ENCODE results near the gene ZNF132. TPM values are rescaled to one million over a fixed set of nuclear protein-coding genes. Genes with fewer than 3 reads are reported as not detected.
A peak's percentile ranks its signal among the peaks of the same experiment; 100 is the strongest.

Gene ZNF132
- total and polyA plus RNA-seq, 9 of the 15 experiments (the other 6 are each of a cell fraction or from before 2014, with no cell fraction given) = 0.03 to 0.42 (median 0.10) TPM; not detected in 5

- peak overlapping the region; percentile 93 for H3K27ac ChIP-seq (ENCODE audit: extremely low read depth, low read depth, low read length)
- H4K20me1 ChIP-seq (replicated peaks; ENCODE audit: control insufficient read depth, insufficient read depth, low read length) = peaks cover 10% of the 10 kb centered on the region
- ChIA-PET POLR2A (interaction anchor here (0.7 to 1.5 kb wide), 3 partner anchors 20 to 50 kb away, joined by 3 read pairs; partner anchors contain the start of gene ZNF497), CTCF (ENCODE audit: low intra/inter-chr PET ratio) (no interaction called here)
- no peaks in the 10 kb centered on the region for H3K9me3 ChIP-seq (replicated peaks; ENCODE audit: control insufficient read depth, insufficient read depth, low read depth, low read length)
- in situ Hi-C loops (cut with MboI) = no loop called here
- H3K9me1 ChIP-seq (ENCODE audit: control insufficient read depth, insufficient read depth, low read length) = no peaks in the 10 kb centered on the region
- H3K4me2 ChIP-seq (ENCODE audit: insufficient read depth, low read length) = peak overlapping the region; percentile 100
- BruUV-seq (replicated peaks) = no TSS peak
- no peak for ATAC-seq
- no peak for DNase-seq (ENCODE audit: extremely low read depth in 1 of 4, low spot score in 3 of 4)
- peak overlapping the region; percentile 76 for H2AFZ ChIP-seq (ENCODE audit: low read depth, low read length)
- peak overlapping the region; percentile 92 for H3K4me3 ChIP-seq
- H3K4me1 ChIP-seq (replicated peaks in 1 of 2; ENCODE audit: control insufficient read depth in 2 of 2, insufficient read depth in 2 of 2, low read length in 2 of 2) = peaks cover 29 to 44% of the 10 kb centered on the region in 2 experiments
- peak overlapping the region; percentile 98 to 99 for H3K9ac ChIP-seq (ENCODE audit: insufficient read depth in 1 of 2, low read depth in 2 of 2, low read length in 2 of 2)
- WGBS (ENCODE audit: insufficient coverage, low coverage, missing lambda C conversion rate) = 81% methylated on average over 8 of the region's 9 CpGs
- peaks cover 27% of the 10 kb centered on the region for H3K36me3 ChIP-seq (ENCODE audit: control insufficient read depth, insufficient read depth, low read length)
- H3K79me2 ChIP-seq (ENCODE audit: control insufficient read depth, insufficient read depth, low read length) = peaks cover 61% of the 10 kb centered on the region
- no peaks in the 10 kb centered on the region for H3K27me3 ChIP-seq (ENCODE audit: control insufficient read depth in 2 of 2, insufficient read depth in 2 of 2, low read length in 2 of 2)
- intact Hi-C loops (cut with micrococcal nuclease) = loop anchor here (5.0 kb wide), 1 partner anchor 203 kb away; the partner anchor contains the start of gene ZNF274
- 0 out of 6 replicates have a peak, but pooled peaks of 1 of the 3 experiments have one; percentile 0 for TF ChIP-seq CTCF (IDR thresholded peaks at IDR 0.05 in 2 of 3, conservative IDR thresholded peaks at IDR 0.05 in 1 of 3; ENCODE audit: insufficient read depth in 2 of 3, low read depth in 1 of 3, low read length in 3 of 3)
- TF ChIP-seq ZNF12 (CRISPR knock-in tag; IDR thresholded peaks at IDR 0.05) = 0 out of 2 replicates have a peak, but pooled peaks have one; percentile 12
- no peak for TF ChIP-seq ARID3A (IDR thresholded peaks at IDR 0.05; ENCODE audit: borderline replicate concordance, low read depth, low read length)
- FAIRE-seq = no peak
Measured at GRCh38 chr19:58385313-58385890, 54.6 kb downstream of the ZNF132 start.

Measured in K562 (cell line).